Brain pericyte (primary cell): ENCODE measurements around the gene DBNL.

Experiments used
- DNase-seq: peaks from one replicate; pipeline ENCODE4 v3.0.0-alpha.2; 2012; ENCODE audit warnings: low read depth, low spot score

DBNL gene

GRCh38 chr7:44042221-44042620, 2.3 kb upstream of the DBNL start:
- no peak for DNase-seq

- DNase-seq: no peak
These were observed 600 bp upstream of the DBNL start for GRCh38 chr7:44043902-44044301.

- no peak for DNase-seq
These were observed 918 bp downstream of the DBNL start for GRCh38 chr7:44045226-44046014.

GRCh38 chr7:44046321-44047061, 2.0 kb downstream of the DBNL start:
- DNase-seq: no peak

GRCh38 chr7:44048031-44048795, 3.7 kb downstream of the DBNL start:
- no peak for DNase-seq

GRCh38 chr7:44050121-44050914, 5.8 kb downstream of the DBNL start:
- DNase-seq: no peak

- DNase-seq: no peak
These were observed 6.5 kb downstream of the DBNL start for GRCh38 chr7:44050915-44051560.

- DNase-seq: no peak
These were observed 7.2 kb downstream of the DBNL start for GRCh38 chr7:44051611-44052220.

GRCh38 chr7:44052771-44053365, 8.4 kb downstream of the DBNL start:
- DNase-seq: no peak

- DNase-seq: no peak
These were observed 12.2 kb downstream of the DBNL start for GRCh38 chr7:44056681-44057080.

GRCh38 chr7:44057181-44057848, 12.8 kb downstream of the DBNL start:
- DNase-seq: no peak

- no peak for DNase-seq
These were observed 13.6 kb downstream of the DBNL start for GRCh38 chr7:44057849-44058758.

GRCh38 chr7:44058759-44059218, 14.3 kb downstream of the DBNL start:
- no peak for DNase-seq

- DNase-seq: no peak
These were observed 15.0 kb downstream of the DBNL start for GRCh38 chr7:44059219-44060090.

GRCh38 chr7:44060091-44060947, 15.8 kb downstream of the DBNL start:
- DNase-seq: no peak

GRCh38 chr7:44060948-44061644, 16.6 kb downstream of the DBNL start:
- DNase-seq: no peak
